ENCODE measurements around the gene CTNNA2. TPM values are rescaled to one million over a fixed set of nuclear protein-coding genes. Genes with fewer than 3 reads are reported as not detected.

CTNNA2 gene
- total RNA-seq, 1 experiment from 2014 or later, result 5.5 TPM

- Histone ChIP-seq H3K18ac (ENCODE audit: insufficient read length, low read depth, low read length) (no peak overlapping the region), H2BK15ac (ENCODE audit: low read depth, low read length) (no peak overlapping the region), H4K91ac (ENCODE audit: insufficient read length, low read depth, low read length) (no peak overlapping the region), H3K56ac (ENCODE audit: insufficient read length, low read depth, low read length) (no peak overlapping the region), H4K8ac (replicated peaks; ENCODE audit: insufficient read length, low read depth, low read length) (no peak overlapping the region), H2BK20ac (ENCODE audit: low read depth, low read length, poor library complexity, severe bottlenecking) (no peak overlapping the region), H2AFZ (ENCODE audit: low read length) (no peak overlapping the region), H3K4me2 (ENCODE audit: insufficient read depth, insufficient read length, low read length) (no peak overlapping the region), H3K9ac (ENCODE audit: extremely low read depth, insufficient read length, low read length) (no peak overlapping the region), H3K23ac (ENCODE audit: insufficient read length, low read depth, low read length) (no peak overlapping the region), H3T11ph (ENCODE audit: low read length) (no peak overlapping the region), H3K79me1 (ENCODE audit: insufficient read depth, low read depth, low read length, poor library complexity, severe bottlenecking) (no peaks in the 10 kb centered on the region), H2BK120ac (ENCODE audit: low read depth, low read length, poor library complexity, severe bottlenecking) (no peak overlapping the region), H3K14ac (ENCODE audit: insufficient read depth, low read length) (no peak overlapping the region), H3K79me2 (ENCODE audit: insufficient read depth, low read length) (no peaks in the 10 kb centered on the region), H3K23me2 (ENCODE audit: insufficient read length, low read depth, low read length, poor library complexity, severe bottlenecking) (no peaks in the 10 kb centered on the region), H4K20me1 (ENCODE audit: control insufficient read depth, insufficient read depth, insufficient read length) (no peaks in the 10 kb centered on the region), H3K27ac (ENCODE audit: insufficient read length, low read depth, low read length) (no peak overlapping the region), H2BK5ac (ENCODE audit: insufficient read length, low read length) (no peak overlapping the region), H2BK12ac (ENCODE audit: insufficient read length, low read depth, low read length) (no peak overlapping the region), H3K9me3 (ENCODE audit: control insufficient read depth, low read depth, low read length) (no peaks in the 10 kb centered on the region), H4K5ac (ENCODE audit: insufficient read length, low read depth, low read length) (no peak overlapping the region), H3K4me1 (ENCODE audit: insufficient read depth, low read length) (no peaks in the 10 kb centered on the region), H2AK5ac (ENCODE audit: insufficient read length, low read length) (no peak overlapping the region), H3K4ac (ENCODE audit: low read depth, low read length) (no peak overlapping the region), H3K27me3 (ENCODE audit: insufficient read depth, low read length) (no peaks in the 10 kb centered on the region)
- Mint-ChIP-seq H3K4me1 (peaks cover 0 to 6% of the 10 kb centered on the region in 2 experiments), H3K9me3 (no peaks in the 10 kb centered on the region), H3K4me3 (no peak overlapping the region), H3K27ac (no peak overlapping the region), H3K36me3 (ENCODE audit: insufficient read depth in 1 of 3, low read depth in 3 of 3) (no peaks in the 10 kb centered on the region), H3K27me3 (ENCODE audit: low read depth) (no peaks in the 10 kb centered on the region)
- DNase-seq, result no peak
- TF ChIP-seq CTCF (conservative IDR thresholded peaks at IDR 0.05), result no peak
- no CpG with 5 or more reads among the region's 2 CpGs for WGBS (ENCODE audit: extremely low coverage, insufficient read length, low lambda C conversion rate)
Observed at GRCh38 chr2:80168037-80168436, 655.2 kb downstream of the CTNNA2 start.

Data from H9 (cell line).